Cardiac septum (tissue), 1 donor: Measurements from ENCODE around the gene P2RY2. TPM values are rescaled to one million over a fixed set of nuclear protein-coding genes. Genes with fewer than 3 reads are reported as not detected.
"Not testable (repeated sequence)": the region's sequence is repeated elsewhere in the genome, so short reads cannot be mapped to it uniquely, and the experiment has no call there.

Source experiments
- DNase-seq: peaks from one replicate; pipeline ENCODE4 v3.0.0-alpha.2; 2020; ENCODE audit warnings: low spot score
- intact Hi-C: fragments of 100-400 bp; cut with DNase I; formaldehyde crosslinking; loops from one replicate; pipeline ENCODE4 v1.14.0; 2022
- total RNA-seq: library from RNA; stranded (reverse); fragmentation: NEBNext Ultra II Directional; extraction: Animal tissue kit (Norgen Biotek cat#: 25700); gene quantifications from one replicate; pipeline ENCODE4 v1.2.1, GENCODE V29; 2021
- donor health status: DM: no; HTN: no; CAD: no.

The P2RY2 gene
- total RNA-seq, 1 donor from 2014 or later = 13.5 TPM

DNA sequence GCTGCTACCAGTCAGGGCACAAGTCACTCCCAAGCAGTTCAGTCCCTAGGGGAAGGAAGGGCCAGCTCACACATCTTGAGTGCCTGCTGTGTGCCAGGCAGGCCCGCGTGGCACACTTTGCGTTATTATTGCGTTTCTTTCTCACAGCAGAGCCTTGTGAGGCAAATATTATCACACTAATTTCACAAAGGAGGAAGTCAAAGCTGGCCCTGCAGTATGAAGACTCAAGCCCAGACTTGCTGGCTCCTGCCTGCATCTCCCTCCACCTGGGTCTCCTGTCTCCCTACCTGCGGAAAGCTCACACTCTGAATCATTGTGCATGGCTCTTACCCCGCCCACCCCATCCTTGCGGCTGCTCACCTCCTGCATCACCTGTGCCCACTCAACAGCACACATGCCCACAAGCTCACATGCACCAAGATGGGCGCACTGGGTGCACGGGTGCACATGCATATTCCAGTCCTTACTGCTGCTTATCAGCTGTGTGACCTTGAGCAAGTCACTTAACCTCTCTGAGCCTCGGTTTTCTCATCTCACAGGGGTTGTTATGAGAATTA is 31.7 kb upstream of the P2RY2 start:
- no peak for DNase-seq
- intact Hi-C loops = loop anchor here (2.0 kb wide), 1 partner anchor 56 kb away; no protein-coding TSS in a partner anchor

GRCh38 chr11:73186886-73187285 is 31.2 kb upstream of the P2RY2 start:
- intact Hi-C loops = loop anchor here (2.0 kb wide), 1 partner anchor 56 kb away; no protein-coding TSS in a partner anchor

GRCh38 chr11:73187854-73188253 is 30.2 kb upstream of the P2RY2 start:
- intact Hi-C loops = loop anchor here (2.0 kb wide), 1 partner anchor 55 kb away; no protein-coding TSS in a partner anchor
- DNase-seq = no peak

More at GRCh38 chr11:73186886-73187285, 31.2 kb upstream of the P2RY2 start:
- no peak for DNase-seq

DNA sequence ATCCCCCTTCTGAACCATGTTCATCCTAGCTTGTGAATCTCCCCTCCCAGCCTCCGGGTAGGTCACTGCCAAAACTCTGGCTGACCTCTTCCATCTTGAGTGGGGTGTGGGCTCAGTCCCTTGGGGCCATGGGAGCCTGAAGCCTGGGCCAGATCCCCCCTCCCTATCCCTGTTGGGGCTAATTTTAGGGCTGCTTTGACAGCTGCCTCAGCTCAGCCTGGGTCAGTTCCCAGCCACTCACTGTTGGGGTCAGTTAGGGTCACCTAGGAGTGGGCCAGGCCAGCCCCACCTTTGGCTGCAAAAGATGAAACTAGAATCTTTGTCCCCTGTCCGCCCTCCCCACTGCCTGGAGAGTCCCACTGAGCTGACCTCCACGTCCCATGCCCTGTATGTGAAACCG is 29.8 kb upstream of the P2RY2 start:
- no peak for DNase-seq
- intact Hi-C loops = no loop called here

GRCh38 chr11:73189315-73189714 is 28.8 kb upstream of the P2RY2 start:
- no peak for DNase-seq
- intact Hi-C loops = no loop called here

DNA sequence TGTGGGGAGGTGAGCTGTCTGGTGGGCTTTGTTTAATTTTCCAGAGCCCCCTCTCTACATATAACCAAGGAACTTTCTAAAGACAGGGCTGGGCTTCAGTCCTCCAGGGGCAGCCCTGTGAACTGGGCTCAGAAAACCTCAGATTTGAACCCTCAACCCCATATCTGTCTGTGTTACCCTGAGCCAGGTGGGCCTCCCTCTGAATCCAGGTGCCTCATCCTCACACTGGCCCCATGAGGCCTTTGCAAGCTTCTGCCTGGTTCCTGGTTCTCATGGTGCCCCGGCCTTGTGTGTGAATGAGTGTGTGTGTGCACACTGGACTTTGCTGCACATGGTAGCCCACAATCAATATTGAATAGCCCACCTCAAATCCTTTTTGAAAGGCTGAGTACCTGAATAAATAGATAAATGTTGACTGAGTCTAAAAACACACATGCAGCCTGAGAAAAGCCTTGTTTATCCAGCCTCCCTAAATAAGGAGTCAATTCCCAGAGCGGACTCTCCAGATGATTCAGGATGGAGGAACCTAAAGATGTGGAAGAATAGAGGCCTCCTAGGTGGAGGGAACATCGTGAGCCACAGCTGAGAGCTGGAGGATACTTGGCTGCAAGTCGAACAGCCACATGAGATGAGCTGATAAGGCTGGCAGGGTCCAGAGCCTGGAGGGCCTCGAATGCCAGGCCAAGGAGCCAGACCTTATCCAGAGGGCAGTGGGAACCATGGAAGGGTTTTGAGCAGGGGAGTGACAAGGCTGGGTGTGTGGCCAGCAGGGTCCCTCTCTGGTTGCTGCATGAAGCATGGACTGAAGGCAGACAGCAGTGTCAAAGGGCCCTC is 28.1 kb upstream of the P2RY2 start:
- intact Hi-C loops = no loop called here

GRCh38 chr11:73190557-73190885 is 27.6 kb upstream of the P2RY2 start:
- intact Hi-C loops = no loop called here
- no peak for DNase-seq

More for the DNA sequence above, 28.1 kb upstream of the P2RY2 start:
- DNase-seq = no peak

GRCh38 chr11:73191151-73191550 is 26.9 kb upstream of the P2RY2 start:
- no peak for DNase-seq
- intact Hi-C loops = no loop called here

DNA sequence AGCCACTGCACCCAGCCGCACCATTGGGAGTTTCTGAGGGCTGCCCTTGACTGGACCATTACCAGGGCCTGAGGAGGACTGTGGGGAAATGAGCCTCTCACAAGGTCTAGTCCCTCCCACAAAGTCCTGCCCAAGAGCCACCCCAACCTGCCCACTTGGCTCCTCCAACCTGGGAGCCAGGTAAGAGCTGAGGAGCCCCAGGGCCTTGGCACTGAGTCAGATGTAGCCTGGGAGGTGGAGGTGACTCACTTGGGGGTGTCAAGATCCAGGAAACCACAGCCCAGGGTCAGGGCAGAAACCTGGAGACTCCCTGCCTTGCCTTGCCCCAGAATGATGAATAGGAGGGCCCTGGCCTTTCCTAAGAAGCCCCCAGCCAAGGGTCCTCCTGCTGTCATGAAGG is 25.8 kb upstream of the P2RY2 start:
- intact Hi-C loops = no loop called here
- no peak for DNase-seq

GRCh38 chr11:73193251-73194033 is 24.6 kb upstream of the P2RY2 start:
- intact Hi-C loops = no loop called here
- DNase-seq = no peak

- intact Hi-C loops = no loop called here
- no peak for DNase-seq
Observed at GRCh38 chr11:73194034-73194507, 24.0 kb upstream of the P2RY2 start.

DNA sequence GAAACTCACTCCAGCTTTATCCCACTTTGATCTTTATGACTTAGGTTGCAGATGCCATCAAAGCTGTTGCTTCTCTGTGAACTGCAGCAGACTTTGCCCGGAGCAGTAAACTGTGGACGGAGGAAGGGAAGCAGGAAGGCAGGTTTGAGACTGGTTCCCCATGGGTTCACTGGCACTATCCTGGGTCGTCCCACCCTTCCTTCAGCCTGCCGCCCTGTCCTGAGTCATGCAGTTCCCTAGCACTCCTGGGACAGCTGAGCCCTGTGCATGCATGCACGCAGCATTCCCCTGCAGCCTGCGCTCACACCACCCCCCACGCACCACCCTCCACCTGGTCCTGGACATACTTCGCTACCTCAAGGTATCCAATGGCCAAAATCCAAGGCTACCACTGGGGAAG is 23.5 kb upstream of the P2RY2 start:
- intact Hi-C loops = no loop called here
- no peak for DNase-seq

- intact Hi-C loops = no loop called here
- DNase-seq = no peak
Observed at GRCh38 chr11:73195191-73196007, 22.7 kb upstream of the P2RY2 start.

DNA sequence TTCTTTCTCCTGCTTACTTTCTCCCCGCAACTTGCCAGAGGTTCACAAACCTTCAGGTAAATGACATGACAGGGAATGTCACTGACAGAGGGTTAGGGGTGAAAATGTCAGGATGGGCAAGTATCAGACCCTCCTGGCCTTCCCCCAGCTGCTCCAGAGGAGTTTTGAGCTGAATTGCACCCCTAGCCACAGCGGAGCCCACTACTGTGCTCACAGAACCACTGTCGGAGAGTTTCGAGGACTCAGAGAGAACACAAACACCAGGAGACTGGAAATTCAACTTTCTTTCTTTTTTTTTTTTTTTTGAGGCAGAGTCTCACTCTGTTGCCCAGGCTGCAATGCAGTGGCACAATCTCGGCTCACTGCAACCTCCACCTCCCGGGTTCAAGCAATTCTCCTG is 21.5 kb upstream of the P2RY2 start:
- intact Hi-C loops = no loop called here

GRCh38 chr11:73197348-73197747 is 20.7 kb upstream of the P2RY2 start:
- intact Hi-C loops = no loop called here
- no peak for DNase-seq

More for the DNA sequence above, 21.5 kb upstream of the P2RY2 start:
- DNase-seq = no peak

- intact Hi-C loops, DNase-seq: not testable (repeated sequence)
Observed at GRCh38 chr11:73197787-73198186, 20.3 kb upstream of the P2RY2 start.

DNA sequence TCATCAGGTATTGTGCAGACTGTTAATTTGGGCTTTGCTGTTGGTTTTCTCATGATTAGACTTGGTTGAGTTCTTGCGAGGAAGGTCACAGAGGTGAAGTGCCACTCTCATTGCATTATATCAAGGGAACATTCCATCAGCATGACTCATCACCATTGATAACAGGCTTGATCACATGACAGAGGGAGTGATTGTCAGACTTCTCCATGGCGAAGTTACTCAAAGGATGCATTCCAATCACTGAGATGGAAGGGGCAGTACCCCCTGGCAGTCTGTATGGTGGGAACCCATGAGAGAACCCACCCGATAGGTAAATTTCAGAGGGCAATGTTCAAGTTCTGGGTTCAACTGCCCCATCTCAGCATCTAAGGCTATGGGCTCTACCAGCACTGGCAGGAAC is 19.4 kb upstream of the P2RY2 start:
- intact Hi-C loops = no loop called here
- no peak for DNase-seq

GRCh38 chr11:73199446-73199845 is 18.6 kb upstream of the P2RY2 start:
- intact Hi-C loops = no loop called here
- DNase-seq = no peak

DNA sequence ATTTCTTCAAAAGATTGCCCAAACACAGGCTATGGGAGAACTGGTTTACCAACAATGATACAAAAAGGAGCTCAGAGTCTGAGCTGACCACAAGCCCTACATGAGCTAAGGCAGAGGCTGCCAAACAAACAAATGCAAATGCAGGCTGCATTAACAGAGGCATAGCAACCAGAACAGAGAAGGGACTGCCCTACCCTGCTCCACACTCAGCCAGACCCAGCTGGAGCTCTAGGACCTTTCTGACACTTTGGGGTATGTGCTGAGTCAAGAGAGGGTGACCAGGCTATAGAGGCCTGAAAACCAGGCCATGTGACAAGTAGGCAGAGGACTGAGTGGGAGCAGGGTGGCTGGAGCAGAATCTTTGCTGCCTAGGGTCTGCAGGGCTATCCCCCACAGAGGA is 17.8 kb upstream of the P2RY2 start:
- no peak for DNase-seq
- intact Hi-C loops = no loop called here

DNA sequence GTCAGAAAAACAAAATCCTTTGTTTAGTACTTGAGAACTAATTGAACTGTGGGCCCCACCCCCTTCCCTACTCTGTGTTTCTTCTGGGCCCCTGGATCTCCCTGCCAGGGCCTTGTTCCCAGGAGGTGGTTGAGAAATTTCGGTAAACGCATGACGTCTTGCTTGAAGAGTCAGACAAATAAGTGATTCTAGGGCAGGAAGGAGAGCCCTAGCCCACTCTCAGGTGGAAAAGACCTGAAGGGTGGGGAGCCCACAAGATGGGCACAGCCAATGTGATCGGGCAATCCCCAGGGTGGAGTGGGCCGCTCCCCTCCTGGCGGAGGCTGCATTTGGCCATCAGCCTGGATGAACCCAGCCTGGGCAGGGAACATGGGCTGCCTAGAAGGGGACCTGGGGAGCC is 16.8 kb upstream of the P2RY2 start:
- intact Hi-C loops = no loop called here
- no peak for DNase-seq
